ENCODE data around the gene S100PBP.

Gene S100PBP

DNA sequence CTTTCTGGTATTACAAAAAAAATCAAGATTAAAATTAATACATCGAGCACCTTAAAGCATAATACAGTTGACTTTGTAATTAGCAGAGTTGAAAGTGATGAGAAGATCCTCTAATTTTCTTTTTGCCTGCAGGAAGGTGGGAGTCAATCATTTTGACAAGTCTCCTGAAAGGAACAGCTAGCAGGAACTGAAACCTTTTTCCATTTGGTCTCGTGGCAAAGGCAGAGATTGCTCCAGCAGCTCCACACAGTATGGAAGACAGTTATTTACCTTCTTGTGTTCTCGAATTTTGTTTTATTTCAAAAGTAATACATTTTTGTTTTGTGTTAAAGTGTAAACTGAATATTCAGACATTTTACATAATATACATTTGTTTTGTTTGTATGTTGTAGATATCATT lies 7.7 kb downstream of the S100PBP start:
- no peak for DNase-seq (ENCODE audit: low read depth in 4 of 4, low spot score in 1 of 4)

DNA sequence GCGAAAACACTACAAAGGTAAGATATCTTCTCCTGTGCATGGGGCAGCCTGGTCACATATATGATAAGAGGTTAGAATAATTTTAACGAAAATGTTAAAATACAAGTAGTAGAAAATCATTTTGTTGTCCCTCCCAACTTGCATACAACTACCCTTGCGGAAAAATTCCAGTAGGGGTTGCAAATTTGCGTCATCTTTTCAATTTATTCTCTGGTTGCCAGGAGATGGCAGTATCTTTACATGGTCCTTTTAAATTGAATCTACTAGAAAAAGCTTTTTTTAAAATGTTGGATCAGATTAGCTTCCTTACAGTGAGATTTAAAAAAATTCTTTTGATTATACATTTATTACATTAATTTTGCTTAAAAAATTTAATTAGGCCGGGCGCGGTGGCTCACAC lies 10.9 kb downstream of the S100PBP start:
- no peak for DNase-seq (ENCODE audit: low read depth in 4 of 4, low spot score in 1 of 4)

DNA sequence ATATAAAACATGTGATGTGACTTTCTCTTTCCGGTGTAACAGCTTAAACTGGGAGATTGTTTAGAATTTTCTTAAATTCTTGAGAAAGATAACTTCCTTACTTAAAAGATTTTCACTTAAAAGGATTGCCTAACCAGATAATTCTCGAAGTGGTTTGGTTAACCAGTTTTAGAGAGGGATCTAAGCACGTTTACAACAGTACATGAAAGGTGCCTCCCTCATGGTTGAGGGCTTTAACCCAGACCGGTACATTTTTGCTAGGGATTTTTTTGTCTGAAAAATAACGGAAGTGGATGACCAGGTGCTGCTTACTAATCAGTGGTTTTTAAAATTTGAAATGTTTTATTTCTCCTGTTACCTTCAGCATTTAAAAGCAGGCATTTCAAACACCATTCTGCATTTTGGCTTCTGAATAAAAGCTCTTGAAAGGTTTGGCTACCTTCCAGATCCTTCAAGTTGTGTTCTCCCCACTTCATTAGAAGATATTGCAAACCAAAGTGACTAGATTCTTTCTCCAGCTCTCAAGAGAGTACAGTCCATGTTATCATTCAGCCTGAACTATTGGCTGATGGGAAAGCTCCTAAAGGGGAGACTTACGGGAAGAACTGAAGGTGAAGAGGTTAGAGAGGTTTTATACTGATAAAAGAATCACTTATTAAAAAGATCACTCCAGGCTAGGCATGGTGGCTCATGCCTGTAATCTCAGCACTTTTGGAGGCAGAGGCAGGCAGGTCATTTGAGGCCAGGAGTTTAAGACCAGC lies 12.8 kb downstream of the S100PBP start:
- DNase-seq (ENCODE audit: low read depth in 4 of 4, low spot score in 1 of 4) = no peak

GRCh38 chr1:32831878-32832277 lies 14.4 kb downstream of the S100PBP start:
- no peak for DNase-seq (ENCODE audit: low read depth in 4 of 4, low spot score in 1 of 4)

GRCh38 chr1:32848354-32849063 lies 31.1 kb downstream of the S100PBP start:
- no peak for DNase-seq (ENCODE audit: low read depth in 4 of 4, low spot score in 1 of 4)

- no peak for DNase-seq (ENCODE audit: low read depth in 4 of 4, low spot score in 1 of 4)
These were observed 38.6 kb downstream of the S100PBP start for GRCh38 chr1:32855861-32856617.

DNA sequence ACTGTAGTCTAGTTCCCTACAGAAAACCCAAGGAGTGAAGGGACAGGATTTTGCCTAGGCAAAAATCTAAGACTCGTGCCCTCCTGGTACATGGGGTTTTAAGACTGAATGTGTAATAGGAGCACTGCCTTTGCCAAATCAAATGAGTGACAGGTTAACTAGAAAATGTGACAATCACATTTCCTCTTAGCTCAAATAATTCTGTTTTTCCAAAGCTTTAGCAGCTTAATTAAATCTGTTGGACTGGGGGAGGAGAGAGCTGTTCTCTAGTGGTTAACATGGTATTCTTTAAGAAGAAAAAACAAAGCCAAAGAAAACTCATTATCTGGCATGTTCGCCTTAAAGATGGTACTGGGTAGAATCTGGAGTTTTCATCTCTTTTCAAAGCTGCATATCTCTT lies 40.7 kb downstream of the S100PBP start:
- DNase-seq (ENCODE audit: low read depth in 4 of 4, low spot score in 1 of 4) = no peak

DNA sequence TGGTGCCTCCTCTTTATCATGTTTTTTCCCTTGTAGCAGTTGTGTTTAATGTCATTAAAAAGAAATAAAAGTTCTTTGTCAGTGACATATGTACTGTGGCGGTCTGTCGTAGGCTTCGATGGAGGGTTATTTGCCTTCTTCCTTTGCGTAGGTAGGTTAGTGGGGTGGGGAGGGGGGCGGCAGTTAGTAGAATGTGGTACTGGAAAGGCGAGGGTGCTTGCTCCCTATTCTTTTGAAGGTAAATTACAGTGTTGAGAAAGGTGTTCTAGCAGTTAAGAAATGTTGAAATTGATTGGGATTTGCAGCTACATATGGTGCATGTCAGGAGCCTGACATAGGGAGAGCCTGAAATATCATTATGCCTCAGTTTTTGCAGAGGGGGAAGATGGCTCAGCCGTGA lies 41.3 kb downstream of the S100PBP start:
- DNase-seq (ENCODE audit: low read depth in 4 of 4, low spot score in 1 of 4) = no peak

GRCh38 chr1:32859915-32860314 lies 42.5 kb downstream of the S100PBP start:
- no peak for DNase-seq (ENCODE audit: low read depth in 4 of 4, low spot score in 1 of 4)

- no peak for DNase-seq (ENCODE audit: low read depth in 4 of 4, low spot score in 1 of 4)
These were observed 43.1 kb downstream of the S100PBP start for GRCh38 chr1:32860566-32860965.

GRCh38 chr1:32861904-32862695 lies 44.6 kb downstream of the S100PBP start:
- no peak for DNase-seq (ENCODE audit: low read depth in 4 of 4, low spot score in 1 of 4)

DNA sequence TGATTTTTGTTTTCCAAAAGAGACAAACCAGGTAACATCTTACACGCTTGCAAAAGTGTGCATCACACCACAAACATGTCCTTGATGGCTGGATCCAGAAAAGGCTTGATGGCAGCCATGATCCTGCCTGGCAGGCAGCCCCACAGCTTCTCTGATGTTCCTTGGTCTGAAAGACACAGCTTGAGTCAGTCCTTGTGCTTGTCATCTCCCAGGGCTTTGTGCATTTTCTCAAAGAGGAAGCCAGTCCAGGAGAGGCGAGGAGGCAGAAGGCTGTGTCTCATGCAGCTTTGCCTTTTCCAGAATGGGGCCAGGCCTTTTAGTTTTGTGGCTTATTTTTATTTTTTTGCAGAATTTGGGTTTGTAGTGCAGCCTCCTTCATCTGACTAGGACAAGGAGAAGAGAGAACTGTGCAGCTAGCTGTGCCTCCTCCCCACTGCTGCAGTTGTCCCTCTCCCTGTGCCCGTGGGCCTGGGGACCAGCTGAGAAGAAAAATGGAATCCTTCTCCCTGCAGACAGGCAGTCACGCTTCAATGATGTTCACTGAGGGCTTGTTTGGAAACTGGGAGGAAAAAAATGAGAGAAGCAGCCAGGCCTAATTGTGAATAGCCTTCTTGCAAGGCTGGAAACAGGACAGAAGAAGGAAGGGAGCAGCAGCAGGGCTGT lies 45.9 kb downstream of the S100PBP start:
- no peak for DNase-seq (ENCODE audit: low read depth in 4 of 4, low spot score in 1 of 4)

- DNase-seq (ENCODE audit: low read depth in 4 of 4, low spot score in 1 of 4) = no peak
These were observed 46.4 kb downstream of the S100PBP start for GRCh38 chr1:32863881-32864245.

- no peak for DNase-seq (ENCODE audit: low read depth in 4 of 4, low spot score in 1 of 4)
These were observed 47.0 kb downstream of the S100PBP start for GRCh38 chr1:32864375-32865019.

GRCh38 chr1:32865639-32866405 lies 48.4 kb downstream of the S100PBP start:
- no peak for DNase-seq (ENCODE audit: low read depth in 4 of 4, low spot score in 1 of 4)

DNA sequence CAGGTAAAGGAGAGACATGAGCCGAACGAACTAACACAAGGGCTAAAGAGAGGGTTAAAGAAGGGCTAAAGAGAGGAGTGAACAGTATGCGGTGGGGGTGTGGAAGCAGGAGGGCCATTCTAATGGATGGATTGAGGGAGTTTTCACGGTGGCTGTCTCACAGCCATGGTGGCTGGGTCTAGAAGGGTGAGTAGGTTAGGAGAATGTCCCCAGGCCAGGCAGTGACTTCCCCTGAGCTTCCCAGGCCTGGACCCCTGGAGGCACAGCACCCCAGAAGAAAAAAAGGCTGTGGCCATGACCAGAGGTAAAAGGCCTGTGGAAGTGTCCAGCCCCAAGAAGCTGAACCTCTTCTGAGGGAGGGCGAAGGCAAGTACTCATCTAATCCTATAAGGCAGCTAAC lies 49.7 kb downstream of the S100PBP start:
- no peak for DNase-seq (ENCODE audit: low read depth in 4 of 4, low spot score in 1 of 4)

GRCh38 chr1:32867671-32868070 lies 50.2 kb downstream of the S100PBP start:
- no peak for DNase-seq (ENCODE audit: low read depth in 4 of 4, low spot score in 1 of 4)

DNA sequence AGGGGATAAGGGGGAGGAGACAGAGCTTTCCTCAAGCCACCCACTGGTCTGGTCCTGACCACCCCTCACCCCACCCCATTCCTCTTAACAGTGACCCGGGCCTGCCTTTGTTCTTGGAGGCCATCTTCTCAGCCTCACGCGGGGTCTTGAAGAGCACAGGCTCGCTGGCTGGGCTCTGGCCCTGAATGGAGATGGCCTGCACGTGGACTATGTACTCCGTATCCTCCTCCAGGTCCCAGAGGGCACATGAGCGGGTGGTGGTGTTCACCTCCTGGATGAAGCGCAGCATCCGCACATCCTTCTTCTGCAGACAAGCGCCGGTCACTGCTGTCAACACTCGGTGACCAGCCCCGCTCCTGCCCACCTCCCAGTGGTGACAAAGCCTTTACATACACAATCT lies 50.6 kb downstream of the S100PBP start:
- no peak for DNase-seq (ENCODE audit: low read depth in 4 of 4, low spot score in 1 of 4)

DNA sequence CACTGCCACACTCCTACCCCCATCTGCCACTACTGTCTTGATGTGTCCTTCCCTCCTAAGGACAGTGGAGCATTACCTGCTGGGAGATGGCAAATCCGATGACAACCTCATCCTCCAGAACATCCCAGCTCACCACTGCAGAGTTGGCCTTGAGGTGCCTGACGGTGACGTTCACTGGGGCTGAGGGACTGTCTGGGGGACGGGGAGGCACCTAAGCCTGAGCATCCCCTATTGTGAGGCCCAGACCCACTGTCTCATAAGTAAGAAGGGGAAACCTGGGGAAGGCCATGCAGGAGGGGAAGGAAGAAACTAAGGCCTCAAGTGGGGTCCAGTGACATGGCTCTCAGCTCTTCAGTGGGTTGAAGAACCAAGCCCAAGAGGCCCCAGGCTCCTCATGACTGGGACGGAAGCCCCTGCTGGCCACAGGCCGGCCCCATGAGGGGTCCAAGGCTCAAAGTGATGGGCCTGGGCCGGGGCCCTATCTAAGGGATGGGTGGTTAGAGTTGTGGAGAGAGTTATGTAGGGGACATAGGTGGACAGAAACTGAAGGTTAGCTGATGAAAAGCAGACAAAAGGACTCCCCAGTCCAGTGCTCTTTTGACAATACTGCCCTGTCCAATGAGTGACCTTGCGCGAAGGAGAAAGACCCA lies 51.5 kb downstream of the S100PBP start:
- no peak for DNase-seq (ENCODE audit: low read depth in 4 of 4, low spot score in 1 of 4)

Data from stimulated activated CD4-positive, alpha-beta T cell treated with anti-CD3 and anti-CD28 coated beads, Interleukin-1b, Interleukin-23, amount 100 ng/mL, for 24 hours (primary cell).